ENCODE results near the gene BCL2L15.

GRCh38 chr1:113871597-113872113 lies 15.7 kb downstream of the BCL2L15 start, which contains the start of gene PTPN22:
- TF ChIP-seq EZH2 (IDR thresholded peaks at IDR 0.05; ENCODE audit: insufficient read depth, low read length) (no peak), CTCF (IDR thresholded peaks at IDR 0.05; ENCODE audit: insufficient read depth, low read depth, low read length) (no peak)
